Panc1 (cell line): ENCODE measurements around the gene LOXL1. TPM values are rescaled to one million over a fixed set of nuclear protein-coding genes. Genes with fewer than 3 reads are reported as not detected.
A peak's percentile ranks its signal among the peaks of the same experiment; 100 is the strongest.

Source experiments
- ATAC-seq: fragments of 200-7000 bp; cut with Tn5 transposase; 2 replicates; pipeline ENCODE4 v1.9.1; 2020; ENCODE audit warnings: mild to moderate bottlenecking, moderate library complexity
- BruUV-seq: library from RNA; stranded (reverse); fragments of 400-500 nt; replicated peaks from 2 replicates; lab custom pipeline; 2021; lab: Mats Ljungman, UMichigan
- CTCF ChIA-PET: fragments of 300-600 bp; sonication (Branson Sonifier 250); formaldehyde crosslinking; loops from one replicate; lab custom pipeline; 2022; ENCODE audit warnings: antibody characterized with exemption; lab: Charles Lee
- POLR2A ChIA-PET: fragments of 300-600 bp; sonication (Branson Sonifier 250); formaldehyde crosslinking; loops from one replicate; lab custom pipeline; 2022; ENCODE audit warnings: antibody characterized with exemption; lab: Charles Lee
- DNase-seq: peaks from one replicate; pipeline ENCODE4 v3.0.0-alpha.2; 2010; ENCODE audit warnings: low read depth, low spot score
- H3K27ac ChIP-seq: 2 replicates; pipeline ENCODE4 v1.5.1; 2011; ENCODE audit warnings: mild to moderate bottlenecking, low read length, inconsistent platforms
- H3K27me3 ChIP-seq: fragments of 200-500 bp; sonication (Bioruptor generic); 2 replicates; pipeline ENCODE4 v1.6.0; 2014; ENCODE audit warnings: low read length, inconsistent platforms; ENCODE audit not compliant: control insufficient read depth, insufficient read depth
- H3K36me3 ChIP-seq: fragments of 200-500 bp; sonication (Bioruptor generic); 2 replicates; pipeline ENCODE4 v1.5.1; 2014; ENCODE audit warnings: inconsistent platforms, mild to moderate bottlenecking, low read length, moderate library complexity; ENCODE audit not compliant: control insufficient read depth, insufficient read depth
- H3K4me1 ChIP-seq: 2 replicates; pipeline ENCODE4 v1.5.1; 2011; ENCODE audit warnings: inconsistent platforms, mild to moderate bottlenecking, low read length, moderate library complexity; ENCODE audit not compliant: control insufficient read depth, insufficient read depth
- H3K4me3 ChIP-seq, 2 experiments: 2 replicates each; pipeline ENCODE4 v1.5.1; 2011 to 2012; ENCODE audit warnings: low read depth in 2 of 2, low read length in 2 of 2, mild to moderate bottlenecking in 2 of 2, inconsistent platforms in 1 of 2, moderate library complexity in 1 of 2
- H3K9me3 ChIP-seq: fragments of 200-500 bp; sonication (Bioruptor generic); 2 replicates; pipeline ENCODE4 v1.5.1; 2014; ENCODE audit warnings: low read depth, mild to moderate bottlenecking, inconsistent platforms, low read length, moderate library complexity; ENCODE audit not compliant: control insufficient read depth, insufficient read depth
- REST ChIP-seq, 2 experiments: IDR thresholded peaks; 2 replicates each; pipeline ENCODE4 v1.6.1; 2011 to 2012; ENCODE audit warnings: low read depth in 2 of 2, control low read depth in 1 of 2, low read length in 1 of 2, mild to moderate bottlenecking in 1 of 2, moderate library complexity in 1 of 2; ENCODE audit not compliant: insufficient read depth in 1 of 2
- SIN3A ChIP-seq: IDR thresholded peaks from 2 replicates; pipeline ENCODE4 v1.6.1; 2012; ENCODE audit warnings: low read depth, mild to moderate bottlenecking, low read length, moderate library complexity, borderline replicate concordance; ENCODE audit not compliant: insufficient read depth
- TCF7L2 ChIP-seq: IDR thresholded peaks from 2 replicates; pipeline ENCODE4 v1.6.1; 2011; ENCODE audit warnings: mild to moderate bottlenecking, low read depth, low read length, inconsistent platforms
- in situ Hi-C: cut with HindIII; loops from 2 replicates; pipeline ENCODE4 v1.10.0; 2016; ENCODE audit warnings: low sequenced_read_pairs, low pct_unique_long_range_greater_than_20kb
- intact Hi-C: fragments of 100-400 bp; cut with micrococcal nuclease; formaldehyde crosslinking; loops from one replicate; pipeline ENCODE4 v1.10.0; 2022; ENCODE audit not compliant: unreplicated experiment
- total RNA-seq: library from RNA; stranded (reverse); gene quantifications from one replicate; pipeline ENCODE4 v1.2.1, GENCODE V29; 2021; ENCODE audit not compliant: unreplicated experiment
- TF ChIP-seq, protein P1 (sequence below): fragments of 450-650 bp; IDR thresholded peaks from 2 replicates; pipeline ENCODE4 v1.5.1; 2017; ENCODE audit warnings: mild to moderate bottlenecking

LOXL1 gene
- total RNA-seq, 1 experiment from 2014 or later: 18.6 TPM

GRCh38 chr15:73990250-73991005 lies 64.2 kb downstream of the LOXL1 start:
- no peaks in the 10 kb centered on the region for H3K36me3 ChIP-seq
- no peak for DNase-seq
- in situ Hi-C loops (no loop called here), intact Hi-C loops (no loop called here)
- no TSS peak for BruUV-seq
- ChIA-PET POLR2A (no interaction called here), CTCF (interaction anchor here (1.5 kb wide), 1 partner anchor 17 kb away, joined by 8 read pairs; no protein-coding TSS in a partner anchor)
- H3K9me3 ChIP-seq: no peaks in the 10 kb centered on the region
- TF ChIP-seq REST (IDR thresholded peaks at IDR 0.05; ENCODE audit: insufficient read depth in 1 of 2, low read depth in 2 of 2, low read length in 1 of 2): no peak
- no peak overlapping the region for H3K4me3 ChIP-seq
- no peak overlapping the region for H3K27ac ChIP-seq
- no peaks in the 10 kb centered on the region for H3K27me3 ChIP-seq
- no peak for ATAC-seq
- peaks cover 23% of the 10 kb centered on the region for H3K4me1 ChIP-seq

- H3K4me1 ChIP-seq: peaks cover 25% of the 10 kb centered on the region
- peak overlapping the region; percentile 65 to 70 for H3K4me3 ChIP-seq
- DNase-seq (no peak), ATAC-seq (no peak)
- intact Hi-C loops: no loop called here
- no TSS peak for BruUV-seq
- in situ Hi-C loops: no loop called here
- no peaks in the 10 kb centered on the region for H3K36me3 ChIP-seq
- TF ChIP-seq SIN3A (no peak), TCF7L2 (no peak), REST (IDR thresholded peaks at IDR 0.05; ENCODE audit: insufficient read depth in 1 of 2, low read depth in 2 of 2, low read length in 1 of 2) (no peak)
- TF ChIP-seq, protein P1, sequence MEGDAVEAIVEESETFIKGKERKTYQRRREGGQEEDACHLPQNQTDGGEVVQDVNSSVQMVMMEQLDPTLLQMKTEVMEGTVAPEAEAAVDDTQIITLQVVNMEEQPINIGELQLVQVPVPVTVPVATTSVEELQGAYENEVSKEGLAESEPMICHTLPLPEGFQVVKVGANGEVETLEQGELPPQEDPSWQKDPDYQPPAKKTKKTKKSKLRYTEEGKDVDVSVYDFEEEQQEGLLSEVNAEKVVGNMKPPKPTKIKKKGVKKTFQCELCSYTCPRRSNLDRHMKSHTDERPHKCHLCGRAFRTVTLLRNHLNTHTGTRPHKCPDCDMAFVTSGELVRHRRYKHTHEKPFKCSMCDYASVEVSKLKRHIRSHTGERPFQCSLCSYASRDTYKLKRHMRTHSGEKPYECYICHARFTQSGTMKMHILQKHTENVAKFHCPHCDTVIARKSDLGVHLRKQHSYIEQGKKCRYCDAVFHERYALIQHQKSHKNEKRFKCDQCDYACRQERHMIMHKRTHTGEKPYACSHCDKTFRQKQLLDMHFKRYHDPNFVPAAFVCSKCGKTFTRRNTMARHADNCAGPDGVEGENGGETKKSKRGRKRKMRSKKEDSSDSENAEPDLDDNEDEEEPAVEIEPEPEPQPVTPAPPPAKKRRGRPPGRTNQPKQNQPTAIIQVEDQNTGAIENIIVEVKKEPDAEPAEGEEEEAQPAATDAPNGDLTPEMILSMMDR: no peak
- CTCF ChIA-PET: interaction anchor here (1.5 kb wide), 1 partner anchor 18 kb away, joined by 8 read pairs; no protein-coding TSS in a partner anchor
- no peaks in the 10 kb centered on the region for H3K27me3 ChIP-seq
- H3K9me3 ChIP-seq: no peaks in the 10 kb centered on the region
- H3K27ac ChIP-seq: peak overlapping the region; percentile 73
- POLR2A ChIA-PET: interaction anchor here (0.6 kb wide), 1 partner anchor 291 kb away, joined by 3 read pairs; no protein-coding TSS in a partner anchor
These were observed 65.0 kb downstream of the LOXL1 start for GRCh38 chr15:73991260-73991659.
